ENCODE data around the gene ABCC1. TPM values are rescaled to one million over a fixed set of nuclear protein-coding genes. Genes with fewer than 3 reads are reported as not detected.
A peak's percentile ranks its signal among the peaks of the same experiment; 100 is the strongest.

Gene ABCC1
- total RNA-seq, 2 donors from 2014 or later: 66.0 to 67.0 TPM

GRCh38 chr16:15966420-15966819 lies 17.0 kb downstream of the ABCC1 start:
- Mint-ChIP-seq H3K27ac (peak overlapping the region; percentile 99), H3K4me1 (peaks cover 24% of the 10 kb centered on the region), H3K4me3 (no peak overlapping the region), H3K36me3 (ENCODE audit: low read depth) (peaks cover 2% of the 10 kb centered on the region), H3K27me3 (no peaks in the 10 kb centered on the region)
- H3K9me3 ChIP-seq (ENCODE audit: control insufficient read depth, low read length, poor library complexity, severe bottlenecking): no peaks in the 10 kb centered on the region
- ATAC-seq: no peak
- DNase-seq: no peak

DNA sequence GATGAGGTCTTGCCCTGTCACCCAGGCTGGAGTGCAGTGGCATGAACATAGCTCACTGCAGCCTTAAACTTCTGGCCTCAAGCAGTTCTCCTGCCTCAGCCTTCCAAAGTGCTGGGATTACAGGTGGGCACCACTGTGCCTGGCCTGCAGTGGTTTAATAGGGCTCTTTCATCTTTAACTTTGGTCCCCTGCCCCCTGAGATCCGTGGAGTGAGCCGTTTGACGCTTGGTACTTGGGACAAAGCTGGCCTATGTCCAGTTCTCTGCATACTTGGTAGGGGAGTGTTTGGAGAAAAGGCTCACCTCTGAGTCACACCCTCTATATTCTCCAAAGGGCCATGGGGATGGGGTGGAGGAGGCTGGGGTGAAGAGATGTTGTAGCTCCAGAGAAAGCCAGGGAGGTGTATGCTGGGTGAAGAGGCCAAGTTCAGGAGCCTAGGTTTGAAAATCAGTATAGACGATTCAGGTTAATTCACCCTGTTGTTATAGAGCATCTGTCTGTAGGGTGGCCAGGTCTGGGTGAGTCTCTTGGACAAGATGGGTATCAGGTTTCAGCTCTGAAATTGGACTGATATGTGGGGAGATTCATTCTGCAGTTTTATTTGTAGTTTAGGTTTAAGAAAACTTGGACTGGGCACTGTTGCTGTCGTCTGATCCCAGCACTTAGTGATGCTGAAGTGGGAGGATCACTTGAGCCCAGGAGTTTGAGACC lies 17.6 kb downstream of the ABCC1 start:
- H3K4me3 Mint-ChIP-seq: no peak overlapping the region
- peaks cover 5% of the 10 kb centered on the region for H3K36me3 Mint-ChIP-seq (ENCODE audit: low read depth)
- H3K4me1 Mint-ChIP-seq: peaks cover 19% of the 10 kb centered on the region
- no peak for DNase-seq
- H3K27ac Mint-ChIP-seq: peak overlapping the region; percentile 99
- H3K9me3 ChIP-seq (ENCODE audit: control insufficient read depth, low read length, poor library complexity, severe bottlenecking): no peaks in the 10 kb centered on the region
- ATAC-seq: no peak
- no peaks in the 10 kb centered on the region for H3K27me3 Mint-ChIP-seq

DNA sequence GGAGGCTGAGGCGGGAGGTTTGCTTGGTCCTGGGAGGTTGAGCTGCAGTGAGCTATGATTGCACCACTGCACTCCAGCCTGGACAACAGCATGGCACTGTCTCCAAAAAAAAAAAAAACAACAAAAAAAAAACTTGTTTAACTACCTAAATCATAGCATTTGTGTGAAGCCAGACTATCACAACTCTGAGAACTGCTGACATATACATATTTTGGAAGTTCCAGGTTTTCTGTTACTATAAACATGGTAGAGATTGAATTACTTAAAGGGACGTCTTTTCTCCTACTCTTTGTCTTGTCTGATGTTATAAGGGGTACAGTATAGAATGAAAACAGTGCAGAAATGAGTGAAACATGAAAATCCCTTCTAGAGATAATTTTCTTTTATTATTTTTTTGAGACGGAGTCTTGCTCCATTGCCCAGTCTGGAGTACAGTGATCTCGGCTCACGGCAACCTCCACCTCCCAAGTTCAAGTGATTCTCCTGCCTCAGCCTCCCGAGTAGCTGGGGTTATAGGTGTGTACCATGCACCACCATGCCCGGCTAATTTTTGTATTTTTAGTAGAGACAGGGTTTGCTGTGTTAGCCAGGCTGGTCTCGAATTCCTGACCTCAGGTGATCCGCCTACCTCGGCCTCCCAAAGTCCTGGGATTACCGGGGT lies 18.4 kb downstream of the ABCC1 start:
- H3K27ac Mint-ChIP-seq: peak overlapping the region; percentile 66
- peaks cover 7% of the 10 kb centered on the region for H3K36me3 Mint-ChIP-seq (ENCODE audit: low read depth)
- no peak for DNase-seq
- no peak for ATAC-seq
- no peak overlapping the region for H3K4me3 Mint-ChIP-seq
- H3K4me1 Mint-ChIP-seq: peaks cover 19% of the 10 kb centered on the region
- H3K9me3 ChIP-seq (ENCODE audit: control insufficient read depth, low read length, poor library complexity, severe bottlenecking): no peaks in the 10 kb centered on the region
- H3K27me3 Mint-ChIP-seq: no peaks in the 10 kb centered on the region

DNA sequence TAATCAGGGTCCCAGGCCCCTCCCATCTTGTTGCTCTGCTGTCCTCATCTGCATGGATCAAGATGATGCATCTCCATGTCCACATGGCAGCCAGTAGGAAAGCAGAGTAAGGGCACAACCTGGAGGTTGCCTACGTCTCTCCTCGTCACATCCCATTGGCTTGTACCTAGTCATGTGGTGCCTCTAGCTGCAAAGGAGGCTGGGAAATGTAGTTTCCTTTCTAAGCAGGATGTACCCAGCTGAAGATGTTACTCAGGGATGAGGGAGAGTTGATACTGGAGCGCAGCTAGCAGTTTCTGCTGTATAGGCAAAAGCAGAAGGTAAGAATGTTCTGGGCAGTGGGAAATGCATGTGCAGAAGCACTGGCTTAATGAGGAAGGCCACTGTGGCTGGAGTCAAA lies 20.8 kb downstream of the ABCC1 start:
- Mint-ChIP-seq H3K27me3 (no peaks in the 10 kb centered on the region), H3K4me3 (no peak overlapping the region), H3K27ac (no peak overlapping the region), H3K36me3 (ENCODE audit: low read depth) (peaks cover 7% of the 10 kb centered on the region), H3K4me1 (peaks cover 13% of the 10 kb centered on the region)
- no peak for DNase-seq
- H3K9me3 ChIP-seq (ENCODE audit: control insufficient read depth, low read length, poor library complexity, severe bottlenecking): no peaks in the 10 kb centered on the region
- peak; percentile 61 for ATAC-seq

GRCh38 chr16:15970743-15971439 lies 21.5 kb downstream of the ABCC1 start:
- H3K27ac Mint-ChIP-seq: no peak overlapping the region
- peaks cover 7% of the 10 kb centered on the region for H3K36me3 Mint-ChIP-seq (ENCODE audit: low read depth)
- H3K9me3 ChIP-seq (ENCODE audit: control insufficient read depth, low read length, poor library complexity, severe bottlenecking): no peaks in the 10 kb centered on the region
- no peak overlapping the region for H3K4me3 Mint-ChIP-seq
- ATAC-seq: no peak
- DNase-seq: no peak
- H3K27me3 Mint-ChIP-seq: no peaks in the 10 kb centered on the region
- peaks cover 16% of the 10 kb centered on the region for H3K4me1 Mint-ChIP-seq

GRCh38 chr16:15971440-15971815 lies 22.0 kb downstream of the ABCC1 start:
- peaks cover 7% of the 10 kb centered on the region for H3K36me3 Mint-ChIP-seq (ENCODE audit: low read depth)
- H3K4me3 Mint-ChIP-seq: no peak overlapping the region
- H3K4me1 Mint-ChIP-seq: peaks cover 21% of the 10 kb centered on the region
- ATAC-seq (no peak), DNase-seq (no peak)
- H3K27ac Mint-ChIP-seq: no peak overlapping the region
- H3K27me3 Mint-ChIP-seq: no peaks in the 10 kb centered on the region
- H3K9me3 ChIP-seq (ENCODE audit: control insufficient read depth, low read length, poor library complexity, severe bottlenecking): no peaks in the 10 kb centered on the region

GRCh38 chr16:15972046-15972868 lies 22.8 kb downstream of the ABCC1 start:
- peak overlapping the region; percentile 62 for H3K27ac Mint-ChIP-seq
- peaks cover 7% of the 10 kb centered on the region for H3K36me3 Mint-ChIP-seq (ENCODE audit: low read depth)

DNA sequence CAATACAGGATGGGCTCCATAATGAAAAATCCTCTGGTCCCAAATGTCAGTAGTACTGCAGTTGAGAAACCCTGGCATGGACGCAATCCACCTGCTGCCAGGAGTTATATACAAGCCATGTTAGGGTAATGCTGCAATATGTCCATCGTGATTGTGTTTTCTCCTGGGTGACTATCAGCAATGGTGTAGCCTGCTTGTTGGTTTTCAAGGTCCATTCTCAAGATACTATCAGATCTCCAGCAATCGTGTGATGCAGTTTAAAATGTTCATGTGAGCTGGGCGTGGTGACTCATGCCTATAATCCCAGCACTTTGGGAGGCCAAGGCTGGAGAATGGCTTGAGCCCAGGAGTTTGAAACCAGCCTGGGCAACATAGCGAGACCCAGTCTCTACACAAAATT lies 24.0 kb downstream of the ABCC1 start:
- Mint-ChIP-seq H3K27me3 (no peaks in the 10 kb centered on the region), H3K27ac (peak overlapping the region; percentile 62), H3K36me3 (ENCODE audit: low read depth) (peaks cover 9% of the 10 kb centered on the region), H3K4me1 (peaks cover 19% of the 10 kb centered on the region), H3K4me3 (peak overlapping the region; percentile 43)
- no peak for ATAC-seq
- no peak for DNase-seq
- H3K9me3 ChIP-seq (ENCODE audit: control insufficient read depth, low read length, poor library complexity, severe bottlenecking): no peaks in the 10 kb centered on the region

More at GRCh38 chr16:15972046-15972868, 22.8 kb downstream of the ABCC1 start:
- no peak for DNase-seq
- H3K4me1 Mint-ChIP-seq: peaks cover 20% of the 10 kb centered on the region
- ATAC-seq: no peak
- H3K4me3 Mint-ChIP-seq: no peak overlapping the region
- no peaks in the 10 kb centered on the region for H3K9me3 ChIP-seq (ENCODE audit: control insufficient read depth, low read length, poor library complexity, severe bottlenecking)
- no peaks in the 10 kb centered on the region for H3K27me3 Mint-ChIP-seq

GRCh38 chr16:15974057-15974456 lies 24.6 kb downstream of the ABCC1 start:
- Mint-ChIP-seq H3K36me3 (ENCODE audit: low read depth) (peaks cover 9% of the 10 kb centered on the region), H3K27me3 (no peaks in the 10 kb centered on the region), H3K4me1 (peaks cover 17% of the 10 kb centered on the region), H3K27ac (peak overlapping the region; percentile 62), H3K4me3 (no peak overlapping the region)
- H3K9me3 ChIP-seq (ENCODE audit: control insufficient read depth, low read length, poor library complexity, severe bottlenecking): no peaks in the 10 kb centered on the region
- DNase-seq: no peak
- ATAC-seq: no peak

- peaks cover 15% of the 10 kb centered on the region for H3K4me1 Mint-ChIP-seq
- ATAC-seq (no peak), DNase-seq (no peak)
- H3K9me3 ChIP-seq (ENCODE audit: control insufficient read depth, low read length, poor library complexity, severe bottlenecking): no peaks in the 10 kb centered on the region
- peaks cover 9% of the 10 kb centered on the region for H3K36me3 Mint-ChIP-seq (ENCODE audit: low read depth)
- peak overlapping the region; percentile 80 for H3K27ac Mint-ChIP-seq
- no peaks in the 10 kb centered on the region for H3K27me3 Mint-ChIP-seq
- no peak overlapping the region for H3K4me3 Mint-ChIP-seq
Measured at GRCh38 chr16:15975172-15975571, 25.8 kb downstream of the ABCC1 start.

DNA sequence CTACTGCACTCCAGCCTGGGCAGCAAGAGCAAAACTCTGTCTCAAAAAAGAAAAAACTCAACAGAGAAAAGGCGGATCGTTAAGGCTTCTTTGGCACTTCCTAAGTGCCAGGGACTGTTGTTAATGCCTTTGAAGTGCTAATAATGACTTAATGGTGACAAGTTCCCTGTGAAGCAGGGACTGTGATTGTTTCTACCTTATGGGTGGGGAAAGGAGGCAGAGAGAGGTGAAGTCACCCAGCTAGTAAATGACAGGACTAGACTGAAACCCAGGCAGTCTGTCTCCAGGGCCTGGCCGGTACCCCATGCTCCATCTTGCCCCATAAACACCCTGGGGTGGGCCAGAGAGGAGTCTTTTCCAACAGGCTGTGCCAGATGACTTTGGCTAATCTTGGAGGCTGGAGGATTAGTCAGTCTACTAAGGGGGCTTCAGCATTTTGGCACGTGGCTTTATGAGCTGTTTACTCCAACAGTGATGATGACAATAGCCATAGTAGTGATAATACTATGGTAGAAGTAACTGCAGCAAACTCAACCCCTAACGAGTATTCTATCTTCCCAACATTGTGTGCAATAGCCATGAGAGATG lies 26.9 kb downstream of the ABCC1 start:
- no peak for ATAC-seq
- no peak overlapping the region for H3K4me3 Mint-ChIP-seq
- peaks cover 6% of the 10 kb centered on the region for H3K36me3 Mint-ChIP-seq (ENCODE audit: low read depth)

DNA sequence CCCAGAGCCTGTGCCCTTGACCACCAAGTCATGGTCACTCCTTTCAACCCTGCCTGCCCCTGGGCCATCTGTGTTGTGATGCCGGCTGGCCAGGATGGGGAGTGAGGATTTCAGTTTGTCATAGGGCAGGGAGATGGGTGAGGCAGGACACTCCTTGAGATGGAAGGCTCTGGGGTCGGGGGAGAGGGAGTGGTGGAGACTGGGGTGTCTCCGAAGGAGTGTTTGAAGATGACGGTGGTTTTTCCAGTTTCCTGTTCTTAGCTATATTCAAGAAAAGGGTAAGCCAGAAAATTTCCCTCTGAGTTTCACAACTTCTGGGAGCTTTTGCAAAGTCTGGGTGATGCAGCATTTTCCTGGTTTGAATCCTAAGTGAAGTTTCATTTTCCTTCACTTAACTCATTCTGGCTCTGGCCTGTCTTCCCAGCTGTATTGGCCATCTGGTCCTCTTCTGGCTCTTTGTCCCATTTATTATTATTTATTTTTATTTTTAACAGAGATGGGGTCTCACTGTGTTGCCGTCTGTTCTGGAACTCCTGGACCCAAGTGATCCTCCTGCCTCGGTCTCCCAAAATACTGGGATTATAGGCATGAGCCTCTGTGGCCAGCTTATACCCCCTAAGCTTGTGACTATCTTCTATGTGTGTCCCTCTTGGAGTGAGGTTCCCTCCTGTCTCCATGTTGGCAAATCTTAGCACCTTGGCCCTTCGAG lies 27.7 kb downstream of the ABCC1 start:
- peaks cover 7% of the 10 kb centered on the region for H3K36me3 Mint-ChIP-seq (ENCODE audit: low read depth)
- peaks cover 13% of the 10 kb centered on the region for H3K4me1 Mint-ChIP-seq
- H3K9me3 ChIP-seq (ENCODE audit: control insufficient read depth, low read length, poor library complexity, severe bottlenecking): no peaks in the 10 kb centered on the region
- H3K27ac Mint-ChIP-seq: peak overlapping the region; percentile 80
- no peaks in the 10 kb centered on the region for H3K27me3 Mint-ChIP-seq
- DNase-seq: no peak
- H3K4me3 Mint-ChIP-seq: peak overlapping the region; percentile 37
- no peak for ATAC-seq

More for the DNA sequence above, 26.9 kb downstream of the ABCC1 start:
- peaks cover 13% of the 10 kb centered on the region for H3K4me1 Mint-ChIP-seq
- no peaks in the 10 kb centered on the region for H3K9me3 ChIP-seq (ENCODE audit: control insufficient read depth, low read length, poor library complexity, severe bottlenecking)
- H3K27me3 Mint-ChIP-seq: no peaks in the 10 kb centered on the region
- no peak for DNase-seq
- peak overlapping the region; percentile 80 for H3K27ac Mint-ChIP-seq
